MM.1S (cell line): Measurements from ENCODE around the gene IL1RAPL2.

ENCODE experiments used
- DNase-seq: peaks from one replicate; pipeline ENCODE4 v3.0.0-alpha.2; 2015
- H2AFZ ChIP-seq: fragments of 300-600 bp; sonication (generic); 2 replicates; pipeline ENCODE4 v1.6.0; 2016; ENCODE audit warnings: antibody characterized with exemption, low read length
- H3F3A ChIP-seq: fragments of 300-600 bp; sonication (generic); 2 replicates; pipeline ENCODE4 v1.6.1; 2016; ENCODE audit warnings: mild to moderate bottlenecking, antibody characterized with exemption, low read length, moderate library complexity, mixed read lengths; ENCODE audit not compliant: insufficient read depth
- H3K27ac ChIP-seq: fragments of 300-600 bp; sonication (generic); 2 replicates; pipeline ENCODE4 v1.5.1; 2016; ENCODE audit warnings: mild to moderate bottlenecking, low read length
- H3K27me3 ChIP-seq: fragments of 300-600 bp; sonication (generic); replicated peaks from 2 replicates; pipeline ENCODE4 v1.6.0; 2016; ENCODE audit warnings: low read length; ENCODE audit not compliant: insufficient read depth
- H3K36me3 ChIP-seq: fragments of 300-600 bp; sonication (generic); replicated peaks from 2 replicates; pipeline ENCODE4 v1.6.1; 2016; ENCODE audit warnings: mild to moderate bottlenecking, low read length, mixed read lengths; ENCODE audit not compliant: insufficient read depth
- H3K4me1 ChIP-seq: fragments of 300-600 bp; sonication (generic); 2 replicates; pipeline ENCODE4 v1.6.1; 2016; ENCODE audit warnings: low read length, mixed read lengths
- H3K4me2 ChIP-seq: fragments of 300-600 bp; sonication (generic); 2 replicates; pipeline ENCODE4 v1.6.0; 2016; ENCODE audit warnings: low read depth, low read length
- H3K4me3 ChIP-seq: fragments of 300-600 bp; sonication (generic); 2 replicates; pipeline ENCODE4 v1.5.1; 2016; ENCODE audit warnings: low read length, mixed read lengths
- H3K79me2 ChIP-seq: fragments of 300-600 bp; sonication (generic); 2 replicates; pipeline ENCODE4 v1.6.1; 2016; ENCODE audit warnings: mixed run types, low read length, mixed read lengths
- H3K9ac ChIP-seq: fragments of 300-600 bp; sonication (generic); 2 replicates; pipeline ENCODE4 v1.6.1; 2016; ENCODE audit warnings: low read length, mixed read lengths
- H3K9me2 ChIP-seq: fragments of 300-600 bp; sonication (generic); replicated peaks from 2 replicates; pipeline ENCODE4 v1.6.1; 2016; ENCODE audit warnings: mild to moderate bottlenecking, low read length, mixed read lengths; ENCODE audit not compliant: insufficient read depth
- H3K9me3 ChIP-seq: fragments of 300-600 bp; sonication (generic); replicated peaks from 2 replicates; pipeline ENCODE4 v1.6.1; 2016; ENCODE audit warnings: mild to moderate bottlenecking, low read length, mixed read lengths; ENCODE audit not compliant: insufficient read depth
- H4K20me1 ChIP-seq: fragments of 300-600 bp; sonication (generic); 2 replicates; pipeline ENCODE4 v1.6.1; 2016; ENCODE audit warnings: mild to moderate bottlenecking, low read length, moderate library complexity, mixed read lengths; ENCODE audit not compliant: insufficient read depth
- CTCF ChIP-seq: fragments of 300-600 bp; sonication (generic); IDR thresholded peaks from 2 replicates; pipeline ENCODE4 v1.5.1; 2016; ENCODE audit warnings: antibody characterized with exemption, low read length, mixed read lengths
- EZH2 ChIP-seq: fragments of 300-600 bp; sonication (generic); optimal IDR thresholded peaks from 2 replicates; pipeline ENCODE3; 2017; ENCODE audit warnings: low read depth, mild to moderate bottlenecking, antibody characterized with exemption, low read length, mixed read lengths
- EZH2phosphoT487 ChIP-seq: fragments of 300-600 bp; sonication (generic); IDR thresholded peaks from 2 replicates; pipeline ENCODE4 v1.6.1; 2018; ENCODE audit warnings: antibody characterized with exemption, low read length

The IL1RAPL2 gene

GRCh38 chrX:105553118-105553517 is 987.1 kb downstream of the IL1RAPL2 start:
- H3K9me2 ChIP-seq = no peaks in the 10 kb centered on the region
- H3K9me3 ChIP-seq = no peaks in the 10 kb centered on the region
- H3K4me2 ChIP-seq = no peak overlapping the region

GRCh38 chrX:105564501-105564900 is 998.5 kb downstream of the IL1RAPL2 start:
- no peaks in the 10 kb centered on the region for H3K79me2 ChIP-seq
- H2AFZ ChIP-seq = no peak overlapping the region
- H3K4me3 ChIP-seq = no peak overlapping the region
- TF ChIP-seq EZH2 (no peak), EZH2phosphoT487 (no peak), CTCF (no peak)
- no peaks in the 10 kb centered on the region for H3K9me2 ChIP-seq
- no peaks in the 10 kb centered on the region for H3K9me3 ChIP-seq
- no peak overlapping the region for H3K27ac ChIP-seq
- H3K36me3 ChIP-seq = no peaks in the 10 kb centered on the region
- no peaks in the 10 kb centered on the region for H3K27me3 ChIP-seq
- H3F3A ChIP-seq = no peaks in the 10 kb centered on the region
- H3K4me2 ChIP-seq = no peak overlapping the region
- H3K4me1 ChIP-seq = no peaks in the 10 kb centered on the region
- no peaks in the 10 kb centered on the region for H4K20me1 ChIP-seq
- no peak for DNase-seq
- H3K9ac ChIP-seq = no peak overlapping the region

More at GRCh38 chrX:105553118-105553517, 987.1 kb downstream of the IL1RAPL2 start:
- Histone ChIP-seq H3K36me3 (no peaks in the 10 kb centered on the region), H3K4me3 (no peak overlapping the region), H3K79me2 (no peaks in the 10 kb centered on the region), H2AFZ (no peak overlapping the region), H4K20me1 (no peaks in the 10 kb centered on the region), H3K9ac (no peak overlapping the region), H3K27me3 (no peaks in the 10 kb centered on the region), H3K27ac (no peak overlapping the region), H3K4me1 (no peaks in the 10 kb centered on the region), H3F3A (no peaks in the 10 kb centered on the region)
- no peak for DNase-seq
- TF ChIP-seq EZH2 (no peak), EZH2phosphoT487 (no peak), CTCF (no peak)

- H3K9me3 ChIP-seq = no peaks in the 10 kb centered on the region
- H3F3A ChIP-seq = no peaks in the 10 kb centered on the region
Measured at GRCh38 chrX:105565856-105566255, 999.9 kb downstream of the IL1RAPL2 start.

More at GRCh38 chrX:105565856-105566255, 999.9 kb downstream of the IL1RAPL2 start:
- Histone ChIP-seq H3K79me2 (no peaks in the 10 kb centered on the region), H2AFZ (no peak overlapping the region), H3K27me3 (no peaks in the 10 kb centered on the region), H3K9ac (no peak overlapping the region), H4K20me1 (no peaks in the 10 kb centered on the region), H3K27ac (no peak overlapping the region), H3K4me1 (no peaks in the 10 kb centered on the region), H3K4me3 (no peak overlapping the region), H3K36me3 (no peaks in the 10 kb centered on the region), H3K9me2 (no peaks in the 10 kb centered on the region), H3K4me2 (no peak overlapping the region)
- TF ChIP-seq CTCF (no peak), EZH2 (no peak), EZH2phosphoT487 (no peak)
- DNase-seq = no peak
